Activated T-helper 1 cell treated with anti-CD3 and anti-CD28 coated beads, Interleukin-12 subunit alpha, Interleukin-12 subunit beta, Interleukin-2, Interleukin-4 antibody, amounts not matched to agents 30 ng/mL and 10 ng/mL and 1 ng/mL, durations not matched to agents 14 hours and 24 hours and 36 hours (primary cell): ENCODE data around the gene UXS1. TPM values are rescaled to one million over a fixed set of nuclear protein-coding genes. Genes with fewer than 3 reads are reported as not detected.
A peak's percentile ranks its signal among the peaks of the same experiment; 100 is the strongest.
"Not testable (repeated sequence)": the region's sequence is repeated elsewhere in the genome, so short reads cannot be mapped to it uniquely, and the experiment has no call there.

Experiments
- DNase-seq: peaks from one replicate; pipeline ENCODE4 v3.0.0; 2021; ENCODE audit warnings: low spot score
- H3K27ac Mint-ChIP-seq: one replicate; pipeline ENCODE4 v1.8.0; 2021; ENCODE audit warnings: mild to moderate bottlenecking, mixed read lengths
- H3K27me3 Mint-ChIP-seq: one replicate; pipeline ENCODE4 v1.8.0; 2022; ENCODE audit warnings: mild to moderate bottlenecking, moderate library complexity, mixed read lengths; ENCODE audit not compliant: insufficient read depth
- H3K36me3 Mint-ChIP-seq: one replicate; pipeline ENCODE4 v1.8.0; 2021; ENCODE audit warnings: low read depth, mixed read lengths
- H3K4me1 Mint-ChIP-seq: one replicate; pipeline ENCODE4 v1.8.0; 2021; ENCODE audit warnings: low read depth, mixed read lengths
- H3K4me3 Mint-ChIP-seq: one replicate; pipeline ENCODE4 v1.8.0; 2021; ENCODE audit warnings: mild to moderate bottlenecking, moderate library complexity, mixed read lengths
- H3K9me3 Mint-ChIP-seq: one replicate; pipeline ENCODE4 v1.8.0; 2021; ENCODE audit warnings: mixed read lengths
- intact Hi-C: fragments of 100-400 bp; cut with micrococcal nuclease; formaldehyde crosslinking; loops from one replicate; pipeline ENCODE4 v1.15.1; 2024
- total RNA-seq: library from RNA; stranded (reverse); gene quantifications from 2 replicates; pipeline ENCODE4 v1.2.3, GENCODE V29; 2022

The UXS1 gene
- total RNA-seq, 1 donor from 2014 or later = 36.7 TPM

GRCh38 chr2:106204551-106204950, 10.4 kb upstream of the UXS1 start:
- H3K4me3 Mint-ChIP-seq, intact Hi-C loops, H3K4me1 Mint-ChIP-seq, H3K36me3 Mint-ChIP-seq, H3K27ac Mint-ChIP-seq, DNase-seq: not testable (repeated sequence)
- H3K9me3 Mint-ChIP-seq = peaks cover 22% of the 10 kb centered on the region
- H3K27me3 Mint-ChIP-seq = peaks cover 18% of the 10 kb centered on the region

- peaks cover 20% of the 10 kb centered on the region for H3K27me3 Mint-ChIP-seq
- no peak overlapping the region for H3K4me3 Mint-ChIP-seq
- no peak overlapping the region for H3K27ac Mint-ChIP-seq
- no peaks in the 10 kb centered on the region for H3K4me1 Mint-ChIP-seq
- DNase-seq = no peak
- peaks cover 3% of the 10 kb centered on the region for H3K9me3 Mint-ChIP-seq
- intact Hi-C loops = no loop called here
- H3K36me3 Mint-ChIP-seq = no peaks in the 10 kb centered on the region
These were observed 7.6 kb upstream of the UXS1 start for GRCh38 chr2:106201661-106202060.

GRCh38 chr2:106197878-106198277, 3.8 kb upstream of the UXS1 start:
- Mint-ChIP-seq H3K4me1 (peaks cover 15% of the 10 kb centered on the region), H3K27ac (no peak overlapping the region), H3K9me3 (no peaks in the 10 kb centered on the region), H3K36me3 (peaks cover 1% of the 10 kb centered on the region), H3K4me3 (no peak overlapping the region), H3K27me3 (peaks cover 12% of the 10 kb centered on the region)
- intact Hi-C loops = no loop called here
- DNase-seq = no peak

- H3K27me3 Mint-ChIP-seq = peaks cover 6% of the 10 kb centered on the region
- H3K36me3 Mint-ChIP-seq = peaks cover 8% of the 10 kb centered on the region
These were observed 1.9 kb upstream of the UXS1 start for GRCh38 chr2:106195981-106196380.

GRCh38 chr2:106195456-106195855, 1.4 kb upstream of the UXS1 start:
- peaks cover 34% of the 10 kb centered on the region for H3K4me1 Mint-ChIP-seq
- no peaks in the 10 kb centered on the region for H3K9me3 Mint-ChIP-seq
- intact Hi-C loops = no loop called here
- H3K4me3 Mint-ChIP-seq = peak overlapping the region; percentile 86
- no peak overlapping the region for H3K27ac Mint-ChIP-seq
- peaks cover 9% of the 10 kb centered on the region for H3K36me3 Mint-ChIP-seq
- peaks cover 5% of the 10 kb centered on the region for H3K27me3 Mint-ChIP-seq
- DNase-seq = no peak

More at GRCh38 chr2:106195981-106196380, 1.9 kb upstream of the UXS1 start:
- Mint-ChIP-seq H3K4me3 (no peak overlapping the region), H3K9me3 (no peaks in the 10 kb centered on the region), H3K4me1 (peaks cover 31% of the 10 kb centered on the region), H3K27ac (no peak overlapping the region)
- DNase-seq = no peak
- intact Hi-C loops = no loop called here

- Mint-ChIP-seq H3K4me3 (peak overlapping the region; percentile 85), H3K9me3 (no peaks in the 10 kb centered on the region), H3K4me1 (peaks cover 51% of the 10 kb centered on the region), H3K36me3 (peaks cover 15% of the 10 kb centered on the region), H3K27ac (no peak overlapping the region), H3K27me3 (peaks cover 5% of the 10 kb centered on the region)
- intact Hi-C loops = loop anchor here (1.0 to 5.0 kb wide), 6 partner anchors 33 to 856 kb away; partner anchors contain the start of gene C2orf49
- no peak for DNase-seq
These were observed 468 bp downstream of the UXS1 start for GRCh38 chr2:106193690-106193976.

GRCh38 chr2:106192752-106193689, 1.1 kb downstream of the UXS1 start:
- intact Hi-C loops = loop anchor here (1.0 to 5.0 kb wide), 6 partner anchors 33 to 856 kb away; partner anchors contain the start of gene C2orf49
- peak overlapping the region; percentile 85 for H3K4me3 Mint-ChIP-seq

GRCh38 chr2:106191511-106192016, 2.5 kb downstream of the UXS1 start:
- no peak for DNase-seq
- intact Hi-C loops = loop anchor here (2.0 to 5.0 kb wide), 4 partner anchors 45 to 854 kb away; partner anchors contain the start of gene C2orf49
- peaks cover 19% of the 10 kb centered on the region for H3K36me3 Mint-ChIP-seq
- no peaks in the 10 kb centered on the region for H3K9me3 Mint-ChIP-seq
- H3K4me1 Mint-ChIP-seq = peaks cover 60% of the 10 kb centered on the region
- peak overlapping the region; percentile 32 for H3K4me3 Mint-ChIP-seq
- no peak overlapping the region for H3K27ac Mint-ChIP-seq
- H3K27me3 Mint-ChIP-seq = peaks cover 3% of the 10 kb centered on the region

More at GRCh38 chr2:106192752-106193689, 1.1 kb downstream of the UXS1 start:
- Mint-ChIP-seq H3K27me3 (peaks cover 5% of the 10 kb centered on the region), H3K4me1 (peaks cover 57% of the 10 kb centered on the region), H3K9me3 (no peaks in the 10 kb centered on the region), H3K27ac (peak overlapping the region; percentile 55), H3K36me3 (peaks cover 17% of the 10 kb centered on the region)
- peak; percentile 52 for DNase-seq

- Mint-ChIP-seq H3K27ac (peak overlapping the region; percentile 50), H3K4me1 (peaks cover 63% of the 10 kb centered on the region), H3K27me3 (no peaks in the 10 kb centered on the region), H3K4me3 (peak overlapping the region; percentile 58), H3K9me3 (no peaks in the 10 kb centered on the region), H3K36me3 (peaks cover 25% of the 10 kb centered on the region)
- intact Hi-C loops = loop anchor here (5.0 kb wide), 3 partner anchors 103 to 853 kb away; partner anchors contain the start of gene C2orf49
- DNase-seq = no peak
These were observed 4.2 kb downstream of the UXS1 start for GRCh38 chr2:106189764-106190468.

- Mint-ChIP-seq H3K9me3 (no peaks in the 10 kb centered on the region), H3K36me3 (peaks cover 29% of the 10 kb centered on the region), H3K4me1 (peaks cover 63% of the 10 kb centered on the region), H3K27ac (peak overlapping the region; percentile 53), H3K4me3 (no peak overlapping the region), H3K27me3 (no peaks in the 10 kb centered on the region)
- DNase-seq = no peak
- intact Hi-C loops = no loop called here
These were observed 4.8 kb downstream of the UXS1 start for GRCh38 chr2:106189325-106189724.

GRCh38 chr2:106187273-106187891, 6.7 kb downstream of the UXS1 start:
- peaks cover 62% of the 10 kb centered on the region for H3K4me1 Mint-ChIP-seq
- intact Hi-C loops = no loop called here

GRCh38 chr2:106185475-106186184, 8.5 kb downstream of the UXS1 start:
- H3K27me3 Mint-ChIP-seq = no peaks in the 10 kb centered on the region
- no peaks in the 10 kb centered on the region for H3K9me3 Mint-ChIP-seq
- no peak overlapping the region for H3K27ac Mint-ChIP-seq
- H3K4me3 Mint-ChIP-seq = no peak overlapping the region
- DNase-seq = no peak
- H3K36me3 Mint-ChIP-seq = peaks cover 21% of the 10 kb centered on the region
- H3K4me1 Mint-ChIP-seq = peaks cover 48% of the 10 kb centered on the region
- intact Hi-C loops = no loop called here

More at GRCh38 chr2:106187273-106187891, 6.7 kb downstream of the UXS1 start:
- H3K36me3 Mint-ChIP-seq = peaks cover 23% of the 10 kb centered on the region
- no peak for DNase-seq
- H3K4me3 Mint-ChIP-seq = no peak overlapping the region
- H3K9me3 Mint-ChIP-seq = no peaks in the 10 kb centered on the region
- H3K27ac Mint-ChIP-seq = no peak overlapping the region
- H3K27me3 Mint-ChIP-seq = no peaks in the 10 kb centered on the region
